GM23248 (cell line): ENCODE measurements around the gene STX10.

ENCODE experiments used
- EZH2 ChIP-seq: fragments of 200-600 bp; sonication (generic); IDR thresholded peaks from 2 replicates; pipeline ENCODE4 v1.6.1; 2018; ENCODE audit warnings: antibody characterized with exemption, mild to moderate bottlenecking; ENCODE audit not compliant: insufficient read depth, poor library complexity, severe bottlenecking
- EZH2phosphoT487 ChIP-seq: fragments of 200-600 bp; sonication (generic); IDR thresholded peaks from 2 replicates; pipeline ENCODE4 v1.6.1; 2018; ENCODE audit warnings: antibody characterized with exemption, moderate library complexity, mild to moderate bottlenecking, low read depth; ENCODE audit not compliant: insufficient read depth

DNA sequence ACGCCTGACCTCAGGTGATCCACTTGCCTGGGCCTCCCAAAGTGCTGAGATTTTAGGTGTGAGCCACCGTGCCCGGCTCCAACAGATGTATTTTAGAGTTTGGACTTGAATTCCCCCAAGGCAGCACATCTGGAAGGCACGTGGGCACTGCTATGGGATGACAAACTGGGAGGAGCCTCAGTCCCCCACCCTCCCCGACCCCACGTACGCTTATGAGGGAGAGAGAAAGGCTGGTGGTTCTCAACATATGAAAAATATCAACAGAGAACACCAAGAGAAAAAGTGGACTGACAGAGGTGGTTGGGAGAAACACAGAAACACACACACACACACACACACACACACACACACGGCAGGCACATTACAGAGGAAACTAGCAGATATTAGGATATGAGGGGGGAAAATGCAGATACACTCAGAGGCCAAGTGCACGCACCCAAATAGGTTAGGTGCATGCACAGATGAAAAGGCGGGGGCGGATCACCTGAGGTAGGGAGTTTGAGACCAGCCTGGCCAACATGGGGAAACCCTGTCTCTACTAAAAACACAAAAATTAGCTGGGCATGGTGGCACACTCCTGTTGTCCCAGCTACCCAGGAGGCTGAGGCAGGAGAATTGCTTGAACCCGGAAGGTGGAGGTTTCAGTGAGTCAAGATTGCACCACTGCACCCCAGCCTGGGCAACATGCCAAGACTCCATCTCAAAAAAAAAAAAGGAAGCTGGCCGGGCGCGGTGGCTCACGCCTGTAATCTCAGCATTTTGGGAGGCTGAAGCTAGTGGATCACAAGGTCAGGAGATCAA is 3.2 kb downstream of the STX10 start:
- TF ChIP-seq EZH2phosphoT487 (no peak), EZH2 (no peak)
